GM15510 (cell line): Measurements from ENCODE around the gene ADAMTS10.

Source experiments
- POLR2A ChIP-seq: IDR thresholded peaks from 3 replicates; pipeline ENCODE4 v1.6.1; 2011; ENCODE audit warnings: borderline replicate concordance; ENCODE audit not compliant: insufficient read length; ENCODE audit errors: extremely low read depth

ADAMTS10 gene

GRCh38 chr19:8558325-8558724, 52.2 kb downstream of the ADAMTS10 start:
- TF ChIP-seq POLR2A: no peak

GRCh38 chr19:8557642-8558238, 52.8 kb downstream of the ADAMTS10 start:
- TF ChIP-seq POLR2A: no peak

GRCh38 chr19:8552810-8553209, 57.7 kb downstream of the ADAMTS10 start:
- TF ChIP-seq POLR2A: no peak

- no peak for TF ChIP-seq POLR2A
Measured at GRCh38 chr19:8550070-8550469, 60.4 kb downstream of the ADAMTS10 start.

GRCh38 chr19:8545743-8546142, 64.8 kb downstream of the ADAMTS10 start:
- TF ChIP-seq POLR2A: no peak

- TF ChIP-seq POLR2A: no peak
Measured at GRCh38 chr19:8544168-8544567, 66.3 kb downstream of the ADAMTS10 start.

GRCh38 chr19:8539621-8540149, 70.8 kb downstream of the ADAMTS10 start:
- TF ChIP-seq POLR2A: no peak

GRCh38 chr19:8537099-8537498, 73.4 kb downstream of the ADAMTS10 start:
- TF ChIP-seq POLR2A: no peak

GRCh38 chr19:8536282-8536681, 74.2 kb downstream of the ADAMTS10 start:
- no peak for TF ChIP-seq POLR2A

- no peak for TF ChIP-seq POLR2A
Measured at GRCh38 chr19:8532225-8532624, 78.3 kb downstream of the ADAMTS10 start.

- no peak for TF ChIP-seq POLR2A
Measured at GRCh38 chr19:8531470-8531869, 79.0 kb downstream of the ADAMTS10 start.
